Measurements from ENCODE around the gene PCSK4. TPM values are rescaled to one million over a fixed set of nuclear protein-coding genes. Genes with fewer than 3 reads are reported as not detected.

Gene PCSK4
- total and polyA plus RNA-seq, 4 donors: 0.75 to 6.0 (median 3.1) TPM; not detected in 1

GRCh38 chr19:1457031-1457739 lies 33.0 kb downstream of the PCSK4 start:
- no peaks in the 10 kb centered on the region for H3K4me1 ChIP-seq (ENCODE audit: control insufficient read depth in 1 of 2, insufficient read depth in 2 of 2, low read length in 2 of 2)
- no peaks in the 10 kb centered on the region for H3K36me3 ChIP-seq (ENCODE audit: control insufficient read depth in 1 of 2, insufficient read depth in 2 of 2, low read length in 1 of 2)
- H3K27me3 ChIP-seq (ENCODE audit: control insufficient read depth in 1 of 2, insufficient read depth in 2 of 2, low read length in 1 of 2): no peaks in the 10 kb centered on the region
- no peak overlapping the region for H3K4me3 ChIP-seq (ENCODE audit: low read length in 2 of 2)
- H3K27ac ChIP-seq (ENCODE audit: low read depth in 1 of 2, low read length in 2 of 2): no peak overlapping the region
- no peak for DNase-seq
- intact Hi-C loops (cut with DNase I): no loop called here
- no peaks in the 10 kb centered on the region for H3K9me3 ChIP-seq (ENCODE audit: control insufficient read depth, low read length)
- ATAC-seq (ENCODE audit: low FRiP score): no peak
- 13% methylated on average over 48 of the region's 48 CpGs for WGBS, 2 donors

DNA sequence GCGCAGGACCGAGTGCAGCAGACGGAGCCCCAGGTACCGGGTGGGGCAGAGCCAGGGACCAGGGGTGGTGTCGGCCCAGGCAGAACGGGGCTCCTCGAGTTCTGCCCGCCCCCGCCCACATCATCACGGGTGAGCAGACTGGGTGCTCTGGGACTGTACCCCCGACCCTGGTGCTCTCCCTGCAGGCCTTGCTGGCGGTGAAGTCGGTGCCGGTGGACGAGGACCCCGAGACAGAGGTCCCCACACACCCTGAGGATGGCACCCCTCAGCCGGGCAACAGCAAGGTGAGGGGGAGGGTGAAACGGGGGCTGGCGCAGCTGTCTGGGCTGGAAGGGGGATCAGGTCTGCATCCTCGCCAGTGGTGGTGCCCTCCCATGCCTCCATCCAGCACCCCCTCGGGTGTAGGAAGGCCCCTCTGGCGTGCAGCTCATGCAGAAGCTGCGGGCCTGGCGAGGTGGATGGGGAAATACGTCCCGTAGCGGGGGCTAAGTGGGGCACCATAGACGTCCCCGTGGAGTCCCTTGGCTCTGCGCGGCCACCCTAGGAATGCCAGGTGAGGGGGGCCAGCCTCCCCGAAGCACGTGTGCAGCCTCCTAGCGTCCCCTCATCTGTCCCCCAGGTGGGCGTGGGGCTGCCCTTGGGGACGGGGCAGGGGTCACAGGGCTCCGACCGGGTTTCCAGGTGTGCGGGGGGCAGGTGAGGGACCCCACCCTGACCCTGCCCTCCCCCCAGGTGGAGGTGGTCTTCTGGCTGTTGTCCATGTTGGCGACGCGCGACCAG lies 33.8 kb downstream of the PCSK4 start:
- intact Hi-C loops (cut with DNase I): no loop called here
- H3K9me3 ChIP-seq (ENCODE audit: control insufficient read depth, low read length): no peaks in the 10 kb centered on the region
- no peaks in the 10 kb centered on the region for H3K27me3 ChIP-seq (ENCODE audit: control insufficient read depth in 1 of 2, insufficient read depth in 2 of 2, low read length in 1 of 2)
- H3K36me3 ChIP-seq (ENCODE audit: control insufficient read depth in 1 of 2, insufficient read depth in 2 of 2, low read length in 1 of 2): no peaks in the 10 kb centered on the region
- H3K4me3 ChIP-seq (ENCODE audit: low read length in 2 of 2): no peak overlapping the region
- 22 to 29% methylated on average over 43 of the region's 43 CpGs for WGBS, 2 donors
- DNase-seq (no peak), ATAC-seq (ENCODE audit: low FRiP score) (no peak)
- H3K27ac ChIP-seq (ENCODE audit: low read depth in 1 of 2, low read length in 2 of 2): no peak overlapping the region
- no peaks in the 10 kb centered on the region for H3K4me1 ChIP-seq (ENCODE audit: control insufficient read depth in 1 of 2, insufficient read depth in 2 of 2, low read length in 2 of 2)

- 6 to 7% methylated on average over 39 to 42 of the region's 42 CpGs for WGBS, 2 donors
- Histone ChIP-seq H3K27me3 (ENCODE audit: control insufficient read depth in 1 of 2, insufficient read depth in 2 of 2, low read length in 1 of 2) (no peaks in the 10 kb centered on the region), H3K9me3 (ENCODE audit: control insufficient read depth, low read length) (no peaks in the 10 kb centered on the region)
Measured at GRCh38 chr19:1455336-1456120, 34.6 kb downstream of the PCSK4 start.

GRCh38 chr19:1455002-1455335 lies 35.2 kb downstream of the PCSK4 start:
- Histone ChIP-seq H3K27me3 (ENCODE audit: control insufficient read depth in 1 of 2, insufficient read depth in 2 of 2, low read length in 1 of 2) (no peaks in the 10 kb centered on the region), H3K36me3 (ENCODE audit: control insufficient read depth in 1 of 2, insufficient read depth in 2 of 2, low read length in 1 of 2) (no peaks in the 10 kb centered on the region), H3K27ac (ENCODE audit: low read depth in 1 of 2, low read length in 2 of 2) (no peak overlapping the region), H3K4me1 (ENCODE audit: control insufficient read depth in 1 of 2, insufficient read depth in 2 of 2, low read length in 2 of 2) (no peaks in the 10 kb centered on the region), H3K9me3 (ENCODE audit: control insufficient read depth, low read length) (no peaks in the 10 kb centered on the region), H3K4me3 (ENCODE audit: low read length in 2 of 2) (no peak overlapping the region)
- intact Hi-C loops (cut with DNase I): no loop called here
- DNase-seq (no peak), ATAC-seq (ENCODE audit: low FRiP score) (no peak)
- 2 to 4% methylated on average over 17 to 22 of the region's 22 CpGs for WGBS, 2 donors

More at GRCh38 chr19:1455336-1456120, 34.6 kb downstream of the PCSK4 start:
- Histone ChIP-seq H3K4me1 (ENCODE audit: control insufficient read depth in 1 of 2, insufficient read depth in 2 of 2, low read length in 2 of 2) (no peaks in the 10 kb centered on the region), H3K27ac (ENCODE audit: low read depth in 1 of 2, low read length in 2 of 2) (no peak overlapping the region), H3K36me3 (ENCODE audit: control insufficient read depth in 1 of 2, insufficient read depth in 2 of 2, low read length in 1 of 2) (no peaks in the 10 kb centered on the region), H3K4me3 (ENCODE audit: low read length in 2 of 2) (no peak overlapping the region)
- ATAC-seq (ENCODE audit: low FRiP score): peak; percentile 19
- intact Hi-C loops (cut with DNase I): no loop called here
- no peak for DNase-seq

DNA sequence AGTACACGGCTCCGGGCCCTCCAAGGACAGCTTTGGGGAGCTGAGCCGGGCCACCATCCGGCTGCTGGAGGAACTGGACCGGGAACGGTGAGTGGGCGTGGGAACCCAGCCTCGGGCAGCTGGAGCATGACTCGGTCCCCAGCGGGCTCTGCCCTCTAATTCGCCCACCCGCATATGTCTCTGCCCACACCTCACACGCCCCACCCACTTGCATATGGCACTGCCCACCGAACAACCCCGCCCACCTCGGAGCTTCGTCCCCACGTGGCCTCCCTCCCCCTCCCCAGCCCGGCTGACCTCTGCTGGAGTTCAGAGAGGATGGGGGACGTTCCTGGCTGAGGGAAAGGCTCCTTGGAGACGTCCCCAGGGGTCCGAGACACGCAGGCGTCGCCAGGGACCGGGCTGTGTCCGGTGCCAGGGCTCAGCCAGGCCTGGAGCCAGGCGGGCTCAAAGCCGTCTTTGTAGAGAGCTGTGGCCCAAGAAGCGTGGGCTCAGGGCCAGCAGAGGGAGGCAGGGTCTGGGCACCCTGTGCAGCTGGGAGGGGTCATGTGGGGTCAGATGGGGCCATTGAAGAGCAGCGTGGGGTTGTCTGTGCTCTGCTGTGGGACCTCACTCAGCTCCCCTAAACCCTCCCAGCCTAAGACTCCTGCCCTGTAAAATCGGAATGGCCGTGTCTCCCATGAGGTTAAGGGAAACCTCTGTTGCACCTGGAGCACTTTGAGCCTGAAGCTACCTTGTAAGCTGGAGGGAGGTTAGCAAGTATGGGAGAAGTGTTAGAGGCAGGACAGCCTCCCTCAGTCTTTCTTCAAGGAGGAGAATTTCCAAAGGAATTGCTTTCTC lies 36.4 kb downstream of the PCSK4 start:
- Histone ChIP-seq H3K27ac (ENCODE audit: low read depth in 1 of 2, low read length in 2 of 2) (no peak overlapping the region), H3K9me3 (ENCODE audit: control insufficient read depth, low read length) (no peaks in the 10 kb centered on the region), H3K36me3 (ENCODE audit: control insufficient read depth in 1 of 2, insufficient read depth in 2 of 2, low read length in 1 of 2) (no peaks in the 10 kb centered on the region), H3K27me3 (ENCODE audit: control insufficient read depth in 1 of 2, insufficient read depth in 2 of 2, low read length in 1 of 2) (no peaks in the 10 kb centered on the region), H3K4me3 (ENCODE audit: low read length in 2 of 2) (no peak overlapping the region), H3K4me1 (ENCODE audit: control insufficient read depth in 1 of 2, insufficient read depth in 2 of 2, low read length in 2 of 2) (no peaks in the 10 kb centered on the region)
- 3 to 4% methylated on average over 30 to 33 of the region's 33 CpGs for WGBS, 2 donors
- ATAC-seq (ENCODE audit: low FRiP score) (peak; percentile 19), DNase-seq (no peak)
- intact Hi-C loops (cut with DNase I): no loop called here

GRCh38 chr19:1452802-1453524 lies 37.2 kb downstream of the PCSK4 start:
- WGBS, 2 donors: 52 to 53% methylated on average over 27 to 30 of the region's 30 CpGs
- Histone ChIP-seq H3K4me3 (ENCODE audit: low read length in 2 of 2) (no peak overlapping the region), H3K27me3 (ENCODE audit: control insufficient read depth in 1 of 2, insufficient read depth in 2 of 2, low read length in 1 of 2) (no peaks in the 10 kb centered on the region), H3K27ac (ENCODE audit: low read depth in 1 of 2, low read length in 2 of 2) (no peak overlapping the region), H3K9me3 (ENCODE audit: control insufficient read depth, low read length) (no peaks in the 10 kb centered on the region), H3K36me3 (ENCODE audit: control insufficient read depth in 1 of 2, insufficient read depth in 2 of 2, low read length in 1 of 2) (no peaks in the 10 kb centered on the region), H3K4me1 (ENCODE audit: control insufficient read depth in 1 of 2, insufficient read depth in 2 of 2, low read length in 2 of 2) (no peaks in the 10 kb centered on the region)
- DNase-seq (no peak), ATAC-seq (ENCODE audit: low FRiP score) (no peak)
- intact Hi-C loops (cut with DNase I): no loop called here

DNA sequence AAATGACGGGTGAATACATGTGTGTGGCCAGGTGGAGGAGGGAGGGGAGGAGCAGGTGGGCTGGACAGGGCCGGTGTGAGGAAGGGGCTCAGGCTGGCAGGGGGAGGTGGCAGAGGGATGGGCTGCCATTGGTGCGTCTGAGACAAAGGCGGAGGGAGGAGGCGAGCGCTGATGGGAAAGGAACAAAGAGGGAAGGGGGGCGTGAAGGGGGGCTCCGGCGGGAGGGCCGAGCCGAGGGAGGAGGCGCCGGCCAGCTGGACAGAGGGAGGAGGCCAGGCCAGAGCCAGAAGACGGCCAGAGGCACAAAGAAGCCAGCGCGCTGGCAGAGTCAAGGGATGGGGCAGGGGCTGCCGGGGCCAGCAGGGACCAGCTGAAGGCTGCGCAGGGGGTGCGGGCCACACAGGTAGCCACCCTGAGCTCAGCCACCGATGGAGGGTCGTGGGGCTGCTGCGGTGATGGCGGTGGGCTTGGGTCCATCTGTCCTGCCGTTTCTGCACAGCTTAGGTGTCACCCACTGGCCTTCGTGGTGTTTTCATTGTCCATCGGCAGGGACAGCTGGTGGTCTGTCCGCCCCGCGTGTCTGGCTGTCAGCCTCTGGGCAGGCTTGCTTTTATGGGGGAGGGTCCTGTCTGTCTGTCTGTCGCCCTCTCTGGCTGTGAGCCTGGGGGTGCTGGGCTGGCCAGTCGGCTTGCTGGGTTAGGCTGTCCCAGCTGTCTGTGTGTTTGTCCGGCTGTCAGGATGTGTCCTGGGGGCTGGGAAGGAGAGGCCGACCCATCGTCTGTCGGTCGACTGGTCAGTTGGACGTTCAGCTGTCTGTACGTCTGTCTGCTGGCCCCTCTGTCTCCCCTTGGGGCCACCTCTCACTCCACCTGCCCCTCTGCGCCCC lies 38.0 kb downstream of the PCSK4 start:
- no peaks in the 10 kb centered on the region for H3K27me3 ChIP-seq (ENCODE audit: control insufficient read depth in 1 of 2, insufficient read depth in 2 of 2, low read length in 1 of 2)
- DNase-seq: no peak
- no peaks in the 10 kb centered on the region for H3K36me3 ChIP-seq (ENCODE audit: control insufficient read depth in 1 of 2, insufficient read depth in 2 of 2, low read length in 1 of 2)
- H3K4me3 ChIP-seq (ENCODE audit: low read length in 2 of 2): no peak overlapping the region
- H3K4me1 ChIP-seq (ENCODE audit: control insufficient read depth in 1 of 2, insufficient read depth in 2 of 2, low read length in 2 of 2): no peaks in the 10 kb centered on the region
- H3K27ac ChIP-seq (ENCODE audit: low read depth in 1 of 2, low read length in 2 of 2): no peak overlapping the region
- H3K9me3 ChIP-seq (ENCODE audit: control insufficient read depth, low read length): no peaks in the 10 kb centered on the region
- ATAC-seq (ENCODE audit: low FRiP score): no peak
- intact Hi-C loops (cut with DNase I): no loop called here
- WGBS, 2 donors: 30 to 36% methylated on average over 30 to 39 of the region's 39 CpGs
